Measurements from ENCODE around the gene ANKRD16. TPM values are rescaled to one million over a fixed set of nuclear protein-coding genes. Genes with fewer than 3 reads are reported as not detected.

Gene ANKRD16
- total and polyA plus RNA-seq, 2 of the 13 experiments (the other 11 are each of a cell fraction or from before 2014, with no cell fraction given), result 8.0 to 11.4 TPM

GRCh38 chr10:5818894-5819293 is 70.8 kb downstream of the ANKRD16 start (continued):
- TF ChIP-seq REPIN1 (CRISPR knock-in tag; IDR thresholded peaks at IDR 0.05; ENCODE audit: borderline replicate concordance, low read depth) (no peak), SOX13 (IDR thresholded peaks at IDR 0.05) (no peak), SOX13 (CRISPR knock-in tag; conservative IDR thresholded peaks at IDR 0.05 in 1 of 2, IDR thresholded peaks at IDR 0.05 in 1 of 2) (no peak), ZSCAN29 (CRISPR knock-in tag; conservative IDR thresholded peaks at IDR 0.05) (no peak), ZNF414 (CRISPR knock-in tag; IDR thresholded peaks at IDR 0.05) (no peak), HNF4G (IDR thresholded peaks at IDR 0.05; ENCODE audit: borderline replicate concordance, low read depth, low read length) (no peak), HNF4G (CRISPR knock-in tag; IDR thresholded peaks at IDR 0.05; ENCODE audit: borderline replicate concordance, low read depth) (no peak), ZNF556 (CRISPR knock-in tag; IDR thresholded peaks at IDR 0.05; ENCODE audit: borderline replicate concordance) (no peak), KMT2B (CRISPR knock-in tag; IDR thresholded peaks at IDR 0.05) (no peak), TEF (CRISPR knock-in tag; IDR thresholded peaks at IDR 0.05) (no peak)

- no peak for FAIRE-seq
- Histone ChIP-seq H3K4me1 (ENCODE audit: insufficient read depth, low read length) (peaks cover 54% of the 10 kb centered on the region), H3K4me3 (replicated peaks in 1 of 3; ENCODE audit: insufficient read depth in 1 of 3, low read depth in 2 of 3, low read length in 3 of 3) (no peak overlapping the region), H3K9ac (ENCODE audit: insufficient read depth, low read depth, low read length) (no peak overlapping the region), H3K27me3 (ENCODE audit: control insufficient read depth in 1 of 2, insufficient read depth in 2 of 2, low read length in 2 of 2) (no peaks in the 10 kb centered on the region), H3K27ac (ENCODE audit: extremely low read length, insufficient read depth, low read length) (no peak overlapping the region), H3K36me3 (replicated peaks in 1 of 2; ENCODE audit: control insufficient read depth in 1 of 2, insufficient read depth in 2 of 2, low read length in 2 of 2) (no peaks in the 10 kb centered on the region), H2AFZ (ENCODE audit: low read length) (no peak overlapping the region), H3K79me2 (ENCODE audit: insufficient read depth, low read length) (peaks cover 6% of the 10 kb centered on the region), H3K9me3 (ENCODE audit: low read length) (no peaks in the 10 kb centered on the region), H3K4me2 (ENCODE audit: low read depth, low read length) (peak overlapping the region; percentile 48), H4K20me1 (ENCODE audit: insufficient read depth, low read length) (no peaks in the 10 kb centered on the region)
- BruUV-seq (replicated peaks), result no TSS peak
- no peak for DNase-seq (ENCODE audit: low spot score)
- CTCF ChIA-PET (ENCODE audit: low intra/inter-chr PET ratio, low total read pairs), result no interaction called here
- POLR2A ChIA-PET, result interaction anchor here (1.3 to 1.6 kb wide), 3 partner anchors 8 to 20 kb away, joined by 3 to 4 read pairs (median 3); no protein-coding TSS in a partner anchor
- in situ Hi-C loops (cut with HindIII; ENCODE audit: extremely low pct_ligation_motif_present, low pct_unique_long_range_greater_than_20kb), result loop anchor here (10.0 kb wide), 1 partner anchor 57 kb away; no protein-coding TSS in a partner anchor
- ATAC-seq, result no peak
- intact Hi-C loops (cut with micrococcal nuclease; ENCODE audit: unreplicated experiment), result no loop called here
- 65% methylated on average over 2 of the region's 2 CpGs for WGBS (ENCODE audit: low lambda C conversion rate)
- TF ChIP-seq ZNF770 (CRISPR knock-in tag; IDR thresholded peaks at IDR 0.05) (peak; percentile 1; the same call in 1 of the 2 replicates), KIAA2018 (CRISPR knock-in tag; IDR thresholded peaks at IDR 0.05; ENCODE audit: borderline replicate concordance) (no peak)
Measured at GRCh38 chr10:5818048-5818331, 71.7 kb downstream of the ANKRD16 start.
